GM18868 (cell line): ENCODE measurements around the gene P4HA2.

Experiments used
- ATAC-seq: cut with Tn5 transposase; IDR thresholded peaks from one replicate; pipeline ENCODE4 v1.9.1; 2021; ENCODE audit warnings: mild to moderate bottlenecking, moderate library complexity; ENCODE audit not compliant: unreplicated experiment

Gene P4HA2

GRCh38 chr5:132253008-132253441, 25.4 kb upstream of the P4HA2 start:
- ATAC-seq: no peak

GRCh38 chr5:132251220-132251725, 23.6 kb upstream of the P4HA2 start:
- ATAC-seq: no peak

GRCh38 chr5:132250547-132250946, 22.9 kb upstream of the P4HA2 start:
- ATAC-seq: no peak

GRCh38 chr5:132246806-132247205, 19.2 kb upstream of the P4HA2 start:
- no peak for ATAC-seq

- ATAC-seq: no peak
Observed at GRCh38 chr5:132245593-132245992, 17.9 kb upstream of the P4HA2 start.

- no peak for ATAC-seq
Observed at GRCh38 chr5:132243366-132243977, 15.8 kb upstream of the P4HA2 start.

- no peak for ATAC-seq
Observed at GRCh38 chr5:132239776-132240175, 12.1 kb upstream of the P4HA2 start.

- no peak for ATAC-seq
Observed at GRCh38 chr5:132238901-132239500, 11.3 kb upstream of the P4HA2 start.

GRCh38 chr5:132238169-132238744, 10.6 kb upstream of the P4HA2 start:
- peak; percentile 85 for ATAC-seq

GRCh38 chr5:132237670-132238069, 10.0 kb upstream of the P4HA2 start:
- ATAC-seq: no peak

- ATAC-seq: no peak
Observed at GRCh38 chr5:132237141-132237540, 9.5 kb upstream of the P4HA2 start.

- no peak for ATAC-seq
Observed at GRCh38 chr5:132235340-132235739, 7.7 kb upstream of the P4HA2 start.

GRCh38 chr5:132234684-132235062, 7.0 kb upstream of the P4HA2 start:
- ATAC-seq: no peak

- no peak for ATAC-seq
Observed at GRCh38 chr5:132233811-132234683, 6.4 kb upstream of the P4HA2 start.

- ATAC-seq: no peak
Observed at GRCh38 chr5:132233081-132233480, 5.4 kb upstream of the P4HA2 start.

- ATAC-seq: no peak
Observed at GRCh38 chr5:132232465-132232864, 4.8 kb upstream of the P4HA2 start.

GRCh38 chr5:132230871-132231270, 3.2 kb upstream of the P4HA2 start:
- ATAC-seq: no peak

- ATAC-seq: no peak
Observed at GRCh38 chr5:132229236-132229635, 1.6 kb upstream of the P4HA2 start.

- no peak for ATAC-seq
Observed at GRCh38 chr5:132228241-132229035, 785 bp upstream of the P4HA2 start.

GRCh38 chr5:132227235-132227484, 493 bp downstream of the P4HA2 start:
- no peak for ATAC-seq
